Esophagus squamous epithelium (tissue), 4 donors: ENCODE results near the gene CYP4F8.

ENCODE experiments used
- POLR2A ChIP-seq, 4 donors: fragments of 450-650 bp; IDR thresholded peaks; one replicate each; pipeline ENCODE4 v1.6.1; 2017; ENCODE audit warnings: antibody characterized with exemption in 4 of 4, mild to moderate bottlenecking in 4 of 4, moderate library complexity in 3 of 4
- TF ChIP-seq, protein P1 (sequence below), 6 experiments: fragments of 450-650 bp in 4 of 6; fragments of 200-600 bp in 2 of 6; sonication (generic) in 2 of 6; IDR thresholded peaks; one replicate each; pipeline ENCODE4 v1.5.1; 2016 to 2019; ENCODE audit warnings: antibody characterized with exemption in 6 of 6, mild to moderate bottlenecking in 4 of 6, moderate library complexity in 4 of 6

DNA sequence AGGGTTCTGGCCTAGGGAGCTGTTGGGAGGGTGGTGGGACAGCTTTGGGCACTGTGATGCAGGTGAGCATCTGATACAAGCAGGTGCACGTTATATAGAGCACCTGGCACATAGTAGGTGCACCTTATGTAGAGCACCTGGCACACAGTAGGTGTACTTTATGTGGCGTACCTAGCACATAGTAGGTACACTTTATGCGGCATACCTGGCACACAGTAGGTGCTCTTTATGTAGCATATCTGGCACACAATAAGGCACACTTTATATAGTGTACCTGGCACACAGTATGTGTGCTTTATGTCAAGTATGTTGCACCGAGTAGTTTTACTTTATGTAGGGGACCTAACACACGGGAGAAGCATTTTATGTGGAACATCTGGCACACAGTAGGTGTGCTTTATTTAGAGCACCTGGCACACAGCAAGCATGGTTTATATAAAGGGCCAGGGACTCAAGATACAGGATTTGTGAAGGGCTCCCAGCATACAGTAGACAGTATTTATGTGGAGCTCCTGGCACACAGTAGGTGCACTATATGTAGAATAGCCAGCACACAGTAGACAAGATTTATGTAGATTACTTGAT, 56.3 kb downstream of the CYP4F8 start:
- TF ChIP-seq, protein P1, sequence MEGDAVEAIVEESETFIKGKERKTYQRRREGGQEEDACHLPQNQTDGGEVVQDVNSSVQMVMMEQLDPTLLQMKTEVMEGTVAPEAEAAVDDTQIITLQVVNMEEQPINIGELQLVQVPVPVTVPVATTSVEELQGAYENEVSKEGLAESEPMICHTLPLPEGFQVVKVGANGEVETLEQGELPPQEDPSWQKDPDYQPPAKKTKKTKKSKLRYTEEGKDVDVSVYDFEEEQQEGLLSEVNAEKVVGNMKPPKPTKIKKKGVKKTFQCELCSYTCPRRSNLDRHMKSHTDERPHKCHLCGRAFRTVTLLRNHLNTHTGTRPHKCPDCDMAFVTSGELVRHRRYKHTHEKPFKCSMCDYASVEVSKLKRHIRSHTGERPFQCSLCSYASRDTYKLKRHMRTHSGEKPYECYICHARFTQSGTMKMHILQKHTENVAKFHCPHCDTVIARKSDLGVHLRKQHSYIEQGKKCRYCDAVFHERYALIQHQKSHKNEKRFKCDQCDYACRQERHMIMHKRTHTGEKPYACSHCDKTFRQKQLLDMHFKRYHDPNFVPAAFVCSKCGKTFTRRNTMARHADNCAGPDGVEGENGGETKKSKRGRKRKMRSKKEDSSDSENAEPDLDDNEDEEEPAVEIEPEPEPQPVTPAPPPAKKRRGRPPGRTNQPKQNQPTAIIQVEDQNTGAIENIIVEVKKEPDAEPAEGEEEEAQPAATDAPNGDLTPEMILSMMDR (IDR thresholded peaks at IDR 0.05), result no peak
- TF ChIP-seq POLR2A (IDR thresholded peaks at IDR 0.05), result no peak
